Neuronal stem cell (in vitro differentiated cells): ENCODE measurements around the gene SHISA7.
"Not testable (repeated sequence)": the region's sequence is repeated elsewhere in the genome, so short reads cannot be mapped to it uniquely, and the experiment has no call there.

Source experiments
- DNase-seq: peaks from one replicate; pipeline ENCODE4 v3.0.0-alpha.2; 2013; ENCODE audit warnings: low spot score
- H2AFZ ChIP-seq: one replicate; pipeline ENCODE4 v1.6.1; 2013; ENCODE audit warnings: mild to moderate bottlenecking, low read length, inconsistent platforms
- H2AK5ac ChIP-seq: 2 replicates; pipeline ENCODE4 v1.6.1; 2013; ENCODE audit warnings: low read depth, mild to moderate bottlenecking, inconsistent platforms, low read length, moderate library complexity, mixed read lengths
- H2BK120ac ChIP-seq: 2 replicates; pipeline ENCODE4 v1.6.1; 2013; ENCODE audit warnings: low read depth, mild to moderate bottlenecking, inconsistent platforms, low read length, moderate library complexity, mixed read lengths
- H2BK12ac ChIP-seq: one replicate; pipeline ENCODE4 v1.6.1; 2013; ENCODE audit warnings: low read length, inconsistent platforms
- H2BK15ac ChIP-seq: 2 replicates; pipeline ENCODE4 v1.6.1; 2013; ENCODE audit warnings: mild to moderate bottlenecking, low read length, inconsistent platforms, mixed read lengths
- H2BK5ac ChIP-seq: one replicate; pipeline ENCODE4 v1.6.1; 2013; ENCODE audit warnings: inconsistent platforms, mild to moderate bottlenecking, low read length, moderate library complexity
- H3K14ac ChIP-seq: one replicate; pipeline ENCODE4 v1.6.1; 2013; ENCODE audit warnings: low read length, inconsistent platforms
- H3K18ac ChIP-seq: 2 replicates; pipeline ENCODE4 v1.6.1; 2013; ENCODE audit warnings: low read length, inconsistent platforms
- H3K23ac ChIP-seq: 2 replicates; pipeline ENCODE4 v1.6.1; 2013; ENCODE audit warnings: low read depth, mild to moderate bottlenecking, mixed read lengths, low read length, inconsistent platforms; ENCODE audit not compliant: poor library complexity
- H3K27ac ChIP-seq: replicated peaks from 3 replicates; pipeline ENCODE4 v1.5.1; 2013; ENCODE audit warnings: low read length, inconsistent platforms
- H3K27me3 ChIP-seq, 3 experiments: 2 replicates each; pipeline ENCODE4 v1.6.1; 2013; ENCODE audit warnings: low read length in 3 of 3, mild to moderate bottlenecking in 2 of 3, inconsistent platforms in 1 of 3, low read depth in 1 of 3, mixed read lengths in 1 of 3, moderate library complexity in 1 of 3; ENCODE audit not compliant: control insufficient read depth in 3 of 3, insufficient read depth in 3 of 3
- H3K36me3 ChIP-seq, 2 donors: replicated peaks in 1 of 2; 2 replicates each; pipeline ENCODE4 v1.6.1; 2013; ENCODE audit warnings: low read length in 2 of 2; ENCODE audit not compliant: control insufficient read depth in 2 of 2, insufficient read depth in 2 of 2
- H3K4ac ChIP-seq: 2 replicates; pipeline ENCODE4 v1.6.1; 2013; ENCODE audit warnings: inconsistent platforms, mild to moderate bottlenecking, low read length, moderate library complexity
- H3K4me1 ChIP-seq, 2 donors: 1 replicate in 1 of 2; 2 replicates in 1 of 2; pipeline ENCODE4 v1.6.1; 2013; ENCODE audit warnings: low read length in 2 of 2, low read depth in 1 of 2; ENCODE audit not compliant: control insufficient read depth in 2 of 2, insufficient read depth in 1 of 2
- H3K4me2 ChIP-seq: one replicate; pipeline ENCODE4 v1.6.1; 2013; ENCODE audit warnings: mild to moderate bottlenecking, low read length, inconsistent platforms; ENCODE audit not compliant: insufficient read depth, poor library complexity, severe bottlenecking
- H3K4me3 ChIP-seq, 2 donors: 2 replicates each; pipeline ENCODE4 v1.5.1; 2013; ENCODE audit warnings: low read length in 2 of 2, mild to moderate bottlenecking in 2 of 2, inconsistent platforms in 1 of 2, moderate library complexity in 1 of 2
- H3K79me1 ChIP-seq: one replicate; pipeline ENCODE4 v1.6.1; 2013; ENCODE audit warnings: low read depth, mild to moderate bottlenecking, inconsistent platforms, low read length, moderate library complexity
- H3K9ac ChIP-seq: one replicate; pipeline ENCODE4 v1.6.1; 2013; ENCODE audit warnings: mild to moderate bottlenecking, low read depth, low read length, inconsistent platforms; ENCODE audit not compliant: poor library complexity
- H3K9me3 ChIP-seq, 2 donors: replicated peaks in 1 of 2; 2 replicates each; pipeline versions ENCODE3 to v1.6.1; 2013; ENCODE audit warnings: low read length in 2 of 2, mild to moderate bottlenecking in 2 of 2, inconsistent platforms in 1 of 2, low read depth in 1 of 2, mixed read lengths in 1 of 2, moderate library complexity in 1 of 2; ENCODE audit not compliant: control insufficient read depth in 2 of 2, insufficient read depth in 1 of 2
- H4K8ac ChIP-seq: one replicate; pipeline ENCODE4 v1.6.1; 2013; ENCODE audit warnings: low read depth, mild to moderate bottlenecking, inconsistent platforms, low read length, moderate library complexity
- H4K91ac ChIP-seq: one replicate; pipeline ENCODE4 v1.6.1; 2013; ENCODE audit warnings: low read length, low read depth, mild to moderate bottlenecking, inconsistent platforms; ENCODE audit not compliant: poor library complexity
- WGBS, 2 donors: extraction: QIAGEN DNeasy Blood & Tissue Kit; methylation state at CpG; one replicate each; pipeline ENCODE4 v1.1.7; 2013; ENCODE audit warnings: missing lambda C conversion rate in 2 of 2, mixed read lengths in 1 of 2; ENCODE audit not compliant: insufficient read length in 2 of 2, insufficient replicate concordance in 1 of 2; ENCODE audit errors: extremely low coverage in 2 of 2; 5-methylcytosine and 5-hydroxymethylcytosine counted together

Gene SHISA7

GRCh38 chr19:55426042-55426441, 17.1 kb downstream of the SHISA7 start:
- Histone ChIP-seq H2BK15ac (no peak overlapping the region), H3K9me3 (no peaks in the 10 kb centered on the region), H2AFZ (no peak overlapping the region), H3K4me1 (no peaks in the 10 kb centered on the region), H3K23ac (no peak overlapping the region), H3K27me3 (peaks cover 0 to 4% (median 2%) of the 10 kb centered on the region in 3 experiments), H4K91ac (no peak overlapping the region), H2BK120ac (no peak overlapping the region), H2BK12ac (no peak overlapping the region), H3K18ac (no peak overlapping the region), H2AK5ac (no peak overlapping the region), H3K4ac (no peak overlapping the region), H4K8ac (no peak overlapping the region), H3K27ac (no peak overlapping the region), H3K14ac (no peak overlapping the region), H2BK5ac (no peak overlapping the region), H3K79me1 (no peaks in the 10 kb centered on the region), H3K9ac (no peak overlapping the region), H3K4me3 (no peak overlapping the region), H3K4me2 (no peak overlapping the region), H3K36me3 (no peaks in the 10 kb centered on the region)
- no CpG with 5 or more reads among the region's 2 CpGs for WGBS, 2 donors
- no peak for DNase-seq

- Histone ChIP-seq H3K79me1 (no peaks in the 10 kb centered on the region), H2BK5ac (no peak overlapping the region), H4K8ac (no peak overlapping the region), H4K91ac (no peak overlapping the region), H3K9me3 (no peaks in the 10 kb centered on the region), H3K18ac (no peak overlapping the region), H3K27me3 (peaks cover 0 to 4% (median 0%) of the 10 kb centered on the region in 3 experiments), H3K27ac (no peak overlapping the region), H2BK15ac (no peak overlapping the region), H2AK5ac (peak overlapping the region; percentile 37), H3K4me2 (no peak overlapping the region), H2BK120ac (no peak overlapping the region), H3K4ac (no peak overlapping the region), H2AFZ (no peak overlapping the region), H3K14ac (peak overlapping the region; percentile 64), H3K4me1 (no peaks in the 10 kb centered on the region), H3K4me3 (no peak overlapping the region), H3K23ac (no peak overlapping the region), H2BK12ac (no peak overlapping the region), H3K9ac (no peak overlapping the region), H3K36me3 (no peaks in the 10 kb centered on the region)
- DNase-seq: no peak
- no CpG with 5 or more reads among the region's 3 CpGs for WGBS, 2 donors
Observed at GRCh38 chr19:55424518-55424917, 18.6 kb downstream of the SHISA7 start.

GRCh38 chr19:55423225-55424005, 19.7 kb downstream of the SHISA7 start:
- no peak overlapping the region for H3K9ac ChIP-seq
- no peak overlapping the region for H2BK15ac ChIP-seq
- H2AFZ ChIP-seq: no peak overlapping the region
- H3K27ac ChIP-seq: no peak overlapping the region
- no peak for DNase-seq
- no peak overlapping the region for H2AK5ac ChIP-seq
- H3K23ac ChIP-seq: peak overlapping the region; percentile 8
- no peak overlapping the region for H4K8ac ChIP-seq
- no peak overlapping the region for H3K18ac ChIP-seq
- peaks cover 0 to 4% (median 2%) of the 10 kb centered on the region in 3 experiments for H3K27me3 ChIP-seq
- H3K4ac ChIP-seq: no peak overlapping the region
- peak overlapping the region; percentile 19 for H4K91ac ChIP-seq
- H3K4me3 ChIP-seq: no peak overlapping the region
- H3K4me1 ChIP-seq: no peaks in the 10 kb centered on the region
- no peaks in the 10 kb centered on the region for H3K79me1 ChIP-seq
- H2BK12ac ChIP-seq: no peak overlapping the region
- no peak overlapping the region for H2BK120ac ChIP-seq
- no peak overlapping the region for H3K14ac ChIP-seq
- WGBS, 2 donors: no CpG with 5 or more reads among the region's 13 CpGs
- H3K36me3 ChIP-seq: no peaks in the 10 kb centered on the region
- H2BK5ac ChIP-seq: no peak overlapping the region
- H3K9me3 ChIP-seq: no peaks in the 10 kb centered on the region
- H3K4me2 ChIP-seq: no peak overlapping the region

- H3K27ac ChIP-seq, H3K79me1 ChIP-seq, H3K36me3 ChIP-seq, H2AFZ ChIP-seq, H2BK15ac ChIP-seq, DNase-seq, H3K18ac ChIP-seq, H2AK5ac ChIP-seq, H3K4me2 ChIP-seq, H4K91ac ChIP-seq, H2BK5ac ChIP-seq, H3K27me3 ChIP-seq, H3K14ac ChIP-seq, H2BK12ac ChIP-seq, H3K9me3 ChIP-seq, H3K4me1 ChIP-seq, H3K9ac ChIP-seq, H3K23ac ChIP-seq, H3K4ac ChIP-seq, H4K8ac ChIP-seq, H3K4me3 ChIP-seq, H2BK120ac ChIP-seq: not testable (repeated sequence)
- WGBS, 2 donors: no CpG with 5 or more reads among the region's 4 CpGs
Observed at GRCh38 chr19:55421281-55421680, 21.8 kb downstream of the SHISA7 start.
